Activated CD8-positive, alpha-beta memory T cell treated with anti-CD3 and anti-CD28 coated beads, Interleukin-2, amount 50 U/mL, for 48 hours (primary cell): Measurements from ENCODE around the gene MYCBPAP.

Experiments used
- DNase-seq: peaks from one replicate; pipeline ENCODE4 v3.0.0-alpha.2; 2020

MYCBPAP gene

GRCh38 chr17:50507871-50508572, at the start of gene MYCBPAP:
TSS of gene MYCBPAP (plus strand) at chr17:50508439. CDS start at chr17:50508675, 236 bp downstream.
- peak; percentile 91 for DNase-seq

GRCh38 chr17:50458701-50459676, 49.2 kb upstream of the MYCBPAP start:
- DNase-seq, result no peak

- DNase-seq, result no peak
Measured at GRCh38 chr17:50459756-50460155, 48.5 kb upstream of the MYCBPAP start.

GRCh38 chr17:50460831-50461526, 47.3 kb upstream of the MYCBPAP start:
- DNase-seq, result no peak

GRCh38 chr17:50461550-50462132, 46.6 kb upstream of the MYCBPAP start:
- DNase-seq, result no peak

GRCh38 chr17:50462446-50462845, 45.8 kb upstream of the MYCBPAP start:
- no peak for DNase-seq

GRCh38 chr17:50464121-50464520, 44.1 kb upstream of the MYCBPAP start:
- no peak for DNase-seq

GRCh38 chr17:50464736-50465135, 43.5 kb upstream of the MYCBPAP start:
- DNase-seq, result no peak

- DNase-seq, result no peak
Measured at GRCh38 chr17:50465171-50465570, 43.1 kb upstream of the MYCBPAP start.

GRCh38 chr17:50465635-50466034, 42.6 kb upstream of the MYCBPAP start:
- DNase-seq, result no peak

GRCh38 chr17:50466371-50467113, 41.7 kb upstream of the MYCBPAP start:
- DNase-seq, result no peak

GRCh38 chr17:50467114-50467854, 41.0 kb upstream of the MYCBPAP start:
- no peak for DNase-seq

- DNase-seq, result no peak
Measured at GRCh38 chr17:50467855-50468303, 40.4 kb upstream of the MYCBPAP start.

GRCh38 chr17:50468304-50469207, 39.7 kb upstream of the MYCBPAP start, which contains the start of gene CHAD:
TSS of gene CHAD (minus strand) at chr17:50468880. CDS start at chr17:50468813, 67 bp downstream.
- no peak for DNase-seq

- no peak for DNase-seq
Measured at GRCh38 chr17:50469208-50469605, 39.0 kb upstream of the MYCBPAP start.

- no peak for DNase-seq
Measured at GRCh38 chr17:50469671-50470305, 38.5 kb upstream of the MYCBPAP start.

- no peak for DNase-seq
Measured at GRCh38 chr17:50470426-50470825, 37.8 kb upstream of the MYCBPAP start.

- DNase-seq, result no peak
Measured at GRCh38 chr17:50471009-50471905, 37.0 kb upstream of the MYCBPAP start.
